Hematopoietic multipotent progenitor cell treated with erythropoietin and hydrocortisone succinate and interleukin-3 and kit ligand, for 17 days (in vitro differentiated cells): ENCODE results near the gene KLF12.

ENCODE experiments used
- DNase-seq: peaks from one replicate; pipeline ENCODE4 v3.0.0-alpha.2; 2015; ENCODE audit warnings: low spot score

Gene KLF12

GRCh38 chr13:74102691-74103090 is 31.5 kb downstream of the KLF12 start:
- DNase-seq: no peak

- DNase-seq: no peak
Measured at GRCh38 chr13:74101436-74101835, 32.8 kb downstream of the KLF12 start.

- DNase-seq: no peak
Measured at GRCh38 chr13:74098077-74098476, 36.1 kb downstream of the KLF12 start.

- DNase-seq: no peak
Measured at GRCh38 chr13:74097116-74097515, 37.1 kb downstream of the KLF12 start.

- DNase-seq: no peak
Measured at GRCh38 chr13:74093691-74094090, 40.5 kb downstream of the KLF12 start.

- DNase-seq: no peak
Measured at GRCh38 chr13:74092711-74093110, 41.5 kb downstream of the KLF12 start.

GRCh38 chr13:74090869-74091605 is 43.2 kb downstream of the KLF12 start:
- no peak for DNase-seq

- DNase-seq: no peak
Measured at GRCh38 chr13:74090397-74090796, 43.8 kb downstream of the KLF12 start.

GRCh38 chr13:74087357-74087756 is 46.8 kb downstream of the KLF12 start:
- DNase-seq: no peak
